Mammary epithelial cell (primary cell): ENCODE results near the gene NMUR1.

ENCODE experiments used
- CTCF ChIP-seq, 2 donors: IDR thresholded peaks in 1 of 2; conservative IDR thresholded peaks in 1 of 2; 2 replicates each; pipeline ENCODE4 v1.5.1; 2011 to 2012; ENCODE audit warnings: inconsistent platforms in 2 of 2, low read length in 2 of 2, mild to moderate bottlenecking in 2 of 2, control low read depth in 1 of 2, low read depth in 1 of 2; ENCODE audit not compliant: insufficient read depth in 1 of 2; ENCODE audit errors: extremely low read depth in 1 of 2
- EZH2 ChIP-seq: IDR thresholded peaks from 2 replicates; pipeline ENCODE4 v1.6.1; 2012; ENCODE audit warnings: low read length, inconsistent platforms, borderline replicate concordance

DNA sequence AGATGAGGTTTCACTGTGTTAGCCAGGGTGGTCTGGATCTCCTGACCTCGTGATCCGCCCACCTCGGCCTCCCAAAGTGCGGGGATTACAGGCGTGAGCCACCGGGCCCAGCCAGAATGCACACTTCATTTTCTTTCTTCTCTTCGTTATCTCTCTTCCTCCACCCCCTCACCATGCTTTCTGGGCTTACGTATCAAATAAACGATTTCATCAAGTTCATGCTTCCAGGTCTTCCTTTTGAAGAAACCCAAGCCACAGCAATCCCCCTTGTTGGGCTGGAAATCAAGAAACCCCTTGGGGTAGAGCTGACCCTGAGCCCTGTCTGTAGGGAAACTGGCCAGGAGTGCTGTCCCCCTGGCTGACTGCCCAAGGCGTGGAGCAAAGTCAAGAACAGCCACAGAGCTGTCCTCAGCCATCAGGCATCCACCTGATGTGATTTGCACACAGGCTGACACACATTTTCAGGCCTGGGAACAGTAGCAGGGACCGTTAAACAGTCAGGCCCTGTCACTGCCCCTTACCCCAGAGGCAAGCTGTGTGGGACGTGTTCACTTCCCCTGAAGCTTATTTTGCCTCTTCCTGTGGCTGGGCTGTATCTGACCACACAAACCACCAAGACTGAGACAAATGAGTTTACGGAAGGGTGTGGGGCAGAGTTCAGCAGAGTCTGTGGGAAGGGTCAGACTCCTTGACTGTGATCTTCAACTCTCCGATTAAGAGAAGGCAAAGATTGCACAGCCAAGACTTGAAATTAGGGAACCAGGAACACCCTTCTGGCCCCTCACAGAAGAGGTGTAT, 15.1 kb upstream of the NMUR1 start:
- TF ChIP-seq CTCF (conservative IDR thresholded peaks at IDR 0.05 in 1 of 2, IDR thresholded peaks at IDR 0.05 in 1 of 2; ENCODE audit: extremely low read depth in 1 of 2, insufficient read depth in 1 of 2, low read depth in 1 of 2, low read length in 2 of 2) (no peak), EZH2 (no peak)
